ENCODE measurements around the gene CLN6. TPM values are rescaled to one million over a fixed set of nuclear protein-coding genes. Genes with fewer than 3 reads are reported as not detected.

CLN6 gene
- 8.3 and 16.0 TPM in 2 replicates for total RNA-seq

GRCh38 chr15:68229386-68230156 lies at the start of gene CLN6:
Gene CLN6, minus strand, starts transcription at chr15:68229728. Its CDS starts 144 bp downstream, at chr15:68229584.

DNA sequence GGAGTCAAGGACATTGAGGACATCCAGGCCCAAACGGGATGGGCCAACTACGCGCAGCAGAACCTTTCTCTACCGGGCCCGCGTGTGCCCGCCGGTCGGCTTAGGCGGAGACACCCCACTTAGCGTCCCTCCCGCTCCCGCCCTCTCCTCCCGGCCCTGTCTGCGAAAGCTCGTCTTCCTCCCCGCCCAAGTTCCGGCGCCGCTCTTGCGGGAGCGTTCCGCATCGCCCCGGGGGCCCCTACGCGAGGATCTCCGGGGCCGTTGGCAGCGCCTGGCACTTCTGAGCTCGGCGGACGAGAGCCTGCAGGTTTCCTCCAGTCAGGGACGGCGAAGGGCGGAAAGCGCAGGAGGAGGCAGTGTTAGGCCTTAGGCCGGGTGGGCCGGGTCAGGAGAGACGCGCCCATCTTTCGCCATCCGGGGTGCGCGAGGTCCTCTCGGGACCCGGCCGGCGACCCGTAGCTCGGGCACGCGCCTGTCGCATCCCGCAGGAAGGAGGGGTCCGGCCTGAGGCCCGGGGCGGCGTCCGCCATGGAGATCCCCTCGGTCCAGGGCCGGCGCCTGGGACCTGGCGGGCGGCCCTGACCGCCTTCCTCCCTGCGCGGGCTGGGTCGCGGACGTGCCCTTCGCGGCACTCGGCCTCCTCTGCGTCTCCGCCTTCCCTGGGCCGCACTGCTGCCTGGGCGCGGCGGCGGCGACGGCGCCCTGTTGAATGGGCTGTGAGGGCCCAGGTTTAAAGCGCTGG lies 48.2 kb upstream of the CLN6 start, which contains the start of gene FEM1B:
Gene FEM1B (plus strand): TSS at position 143 of the 742 bp plus-strand sequence. CDS start 673 bp downstream, outside the sequence.

GRCh38 chr15:68204776-68205557 lies 24.6 kb downstream of the CLN6 start, which contains the start of gene CALML4:
Gene CALML4, minus strand, starts transcription at chr15:68205332. Its CDS starts 85 bp downstream, at chr15:68205247.

Other genes with a start within 250 kb of the CLN6 start
- gene PIAS1, start 175.4 kb downstream of the CLN6 start, total RNA-seq: 5.5 and 17.9 TPM in 2 replicates
- gene CALML4, start 24.4 kb downstream of the CLN6 start, total RNA-seq: 4.4 and 5.1 TPM in 2 replicates
- 27.7 and 57.2 TPM in 2 replicates for gene FEM1B, start 48.0 kb upstream of the CLN6 start, total RNA-seq
- gene ITGA11, start 202.4 kb upstream of the CLN6 start, total RNA-seq: 1.6 and 34.5 TPM in 2 replicates

All from bladder microvascular endothelial cell (primary cell).